Measurements from ENCODE around the gene NDUFV2.
"Not testable (repeated sequence)": the region's sequence is repeated elsewhere in the genome, so short reads cannot be mapped to it uniquely, and the experiment has no call there.

NDUFV2 gene

DNA sequence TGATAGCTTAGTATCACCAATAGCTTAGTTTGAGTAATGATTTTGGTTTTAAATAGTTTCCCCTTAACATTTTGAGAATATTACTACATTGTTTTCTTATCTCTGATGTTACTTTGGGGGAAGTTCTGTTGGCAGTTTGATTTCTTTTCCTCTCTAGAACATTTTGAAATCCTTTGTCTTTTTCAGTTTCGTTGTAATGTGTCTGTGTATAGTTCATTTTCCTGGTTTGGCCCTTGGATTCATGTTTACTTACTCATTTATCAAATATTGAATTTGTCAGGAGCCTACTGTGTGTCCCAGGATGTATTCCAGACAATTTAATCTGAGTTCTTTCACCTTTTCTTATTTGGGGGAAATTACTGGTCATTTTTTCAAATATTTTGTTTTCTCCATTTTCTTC, 50.8 kb downstream of the NDUFV2 start:
- DNase-seq (ENCODE audit: low read depth in 2 of 2): no peak

DNA sequence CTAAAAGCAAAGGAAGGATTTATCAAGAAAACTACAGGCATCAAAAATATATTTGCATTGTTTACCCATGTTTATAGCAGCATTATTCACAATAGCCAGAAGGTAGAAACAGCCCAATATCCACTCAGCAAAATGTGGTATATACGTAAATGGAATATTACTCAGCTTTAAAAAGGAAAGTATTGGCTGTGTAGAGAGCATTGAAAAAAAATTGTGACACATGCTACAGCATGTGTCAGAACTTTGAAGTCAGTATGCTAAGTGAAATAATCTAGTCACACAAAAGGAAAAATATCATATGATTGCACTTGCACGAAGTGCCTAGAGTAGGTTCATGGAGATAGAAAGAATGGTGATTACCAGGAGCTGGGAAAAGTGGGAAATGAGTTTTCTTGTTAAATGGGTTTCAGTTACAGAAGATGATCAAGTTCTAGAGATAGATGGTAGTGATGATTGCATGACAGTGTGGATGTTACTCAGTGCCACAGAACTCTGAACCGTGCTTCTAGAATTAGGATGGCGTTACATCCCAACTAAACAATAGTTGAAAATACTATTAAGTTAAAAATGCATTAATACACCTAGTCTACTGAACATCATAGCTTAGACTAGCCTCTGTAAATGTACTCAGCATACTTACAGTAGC, 54.2 kb downstream of the NDUFV2 start:
- no peak for DNase-seq (ENCODE audit: low read depth in 2 of 2)

DNA sequence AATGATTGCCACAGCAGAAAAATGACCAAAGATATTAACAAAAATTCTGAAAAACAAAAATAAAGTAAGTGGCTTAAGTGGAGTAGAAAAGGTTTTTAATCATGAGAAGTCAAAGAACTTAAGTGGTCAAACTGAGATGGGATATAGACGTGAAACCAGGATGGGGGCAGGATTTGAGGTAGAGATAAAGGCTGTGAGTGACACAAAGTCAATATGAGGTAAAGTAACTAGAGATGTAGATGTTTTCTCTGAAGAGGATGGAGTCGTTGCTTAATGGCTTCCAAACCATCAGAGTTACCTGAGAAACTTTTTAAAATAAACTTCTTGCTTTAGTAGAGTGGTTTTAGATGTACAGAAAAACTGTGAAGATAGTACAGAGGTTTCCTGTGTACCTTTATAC, 55.3 kb downstream of the NDUFV2 start:
- no peak for DNase-seq (ENCODE audit: low read depth in 2 of 2)

DNA sequence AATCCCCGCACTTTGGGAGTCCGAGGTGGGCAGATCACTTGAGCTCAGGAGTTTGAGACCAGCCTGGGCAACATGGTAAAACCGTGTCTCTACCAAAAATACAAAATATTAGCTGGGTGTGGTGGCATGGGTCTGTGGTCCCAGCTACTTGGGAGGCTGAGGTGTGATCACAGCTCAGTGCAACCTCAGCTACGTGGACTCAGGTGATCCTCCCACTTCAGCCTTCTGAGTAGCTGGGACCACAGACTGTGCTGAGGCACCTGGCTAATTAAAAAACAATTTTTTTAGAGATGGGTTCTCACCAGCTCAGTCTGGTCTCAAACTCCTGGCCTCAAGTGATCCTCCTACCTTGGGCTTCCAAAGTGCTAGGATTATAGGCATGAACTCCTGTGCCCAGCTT, 57.5 kb downstream of the NDUFV2 start:
- DNase-seq (ENCODE audit: low read depth in 2 of 2): no peak

DNA sequence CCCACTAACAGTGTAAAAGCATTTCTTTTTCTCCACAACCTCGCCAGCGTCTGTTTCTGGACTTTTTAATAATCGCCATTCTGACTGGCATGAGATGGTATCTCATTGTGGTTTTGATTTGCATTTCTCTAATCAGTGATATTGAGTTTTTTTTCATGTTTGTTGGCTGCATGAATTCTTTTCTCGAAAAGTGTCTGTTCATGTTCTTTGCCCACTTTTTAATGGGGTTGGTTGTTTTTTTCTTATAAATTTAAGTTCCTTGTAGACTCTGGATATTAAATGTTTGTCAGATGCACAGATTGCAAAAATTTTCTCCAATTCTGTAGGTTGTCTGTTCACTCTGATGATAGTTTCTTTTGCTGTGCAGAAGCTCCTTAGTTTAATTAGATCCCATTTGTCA, 60.2 kb downstream of the NDUFV2 start:
- not testable (repeated sequence) for DNase-seq (ENCODE audit: low read depth in 2 of 2)

DNA sequence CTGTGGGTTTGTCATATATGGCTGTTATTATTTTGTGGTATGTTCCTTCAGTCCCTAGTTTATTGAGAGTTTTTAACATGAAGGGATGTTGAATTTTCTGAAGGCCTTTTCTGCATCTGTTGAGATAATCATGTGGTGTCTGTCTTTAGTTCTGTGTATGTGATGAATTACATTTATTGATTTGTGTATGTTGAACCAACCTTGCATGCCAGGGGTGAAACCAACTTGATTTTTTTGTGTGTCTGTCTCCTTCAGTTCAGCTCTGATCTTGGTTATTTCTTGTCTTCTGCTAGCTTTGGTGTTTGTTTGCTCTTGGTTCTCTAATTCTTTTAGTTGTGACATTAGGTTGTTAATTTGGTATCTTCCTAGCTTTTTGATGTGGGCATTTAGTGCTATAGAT, 61.6 kb downstream of the NDUFV2 start:
- not testable (repeated sequence) for DNase-seq (ENCODE audit: low read depth in 2 of 2)

DNA sequence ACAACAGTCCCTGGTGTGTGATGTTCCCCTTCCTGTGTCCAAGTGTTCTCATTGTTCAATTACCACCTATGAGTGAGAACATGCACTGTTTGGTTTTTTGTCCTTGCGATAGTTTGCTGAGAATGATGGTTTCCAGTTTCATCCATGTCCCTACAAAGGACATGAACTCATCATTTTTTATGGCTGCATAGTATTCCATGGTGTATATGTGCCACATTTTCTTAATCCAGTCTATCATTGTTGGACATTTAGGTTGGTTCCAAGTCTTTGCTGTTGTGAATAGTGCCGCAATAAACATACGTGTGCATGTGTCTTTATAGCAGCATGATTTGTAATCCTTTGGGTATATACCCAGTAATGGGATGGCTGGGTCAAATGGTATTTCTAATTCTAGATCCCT, 63.4 kb downstream of the NDUFV2 start:
- DNase-seq (ENCODE audit: low read depth in 2 of 2): not testable (repeated sequence)

DNA sequence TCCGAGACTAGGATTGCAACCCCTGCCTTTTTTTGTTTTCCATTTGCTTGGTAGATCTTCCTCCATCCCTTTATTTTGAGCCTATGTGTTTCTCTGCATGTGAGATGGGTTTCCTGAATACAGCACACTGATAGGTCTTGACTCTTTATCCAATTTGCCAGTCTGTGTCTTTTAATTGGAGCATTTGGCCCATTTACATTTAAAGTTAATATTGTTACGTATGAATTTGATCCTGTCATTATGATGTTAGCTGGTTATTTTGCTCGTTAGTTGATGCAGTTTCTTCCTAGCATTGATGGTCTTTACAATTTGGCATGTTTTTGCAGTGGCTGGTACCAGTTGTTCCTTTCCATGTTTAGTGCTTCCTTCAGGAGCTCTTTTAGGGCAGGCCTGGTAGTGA, 67.0 kb downstream of the NDUFV2 start:
- DNase-seq (ENCODE audit: low read depth in 2 of 2): not testable (repeated sequence)

DNA sequence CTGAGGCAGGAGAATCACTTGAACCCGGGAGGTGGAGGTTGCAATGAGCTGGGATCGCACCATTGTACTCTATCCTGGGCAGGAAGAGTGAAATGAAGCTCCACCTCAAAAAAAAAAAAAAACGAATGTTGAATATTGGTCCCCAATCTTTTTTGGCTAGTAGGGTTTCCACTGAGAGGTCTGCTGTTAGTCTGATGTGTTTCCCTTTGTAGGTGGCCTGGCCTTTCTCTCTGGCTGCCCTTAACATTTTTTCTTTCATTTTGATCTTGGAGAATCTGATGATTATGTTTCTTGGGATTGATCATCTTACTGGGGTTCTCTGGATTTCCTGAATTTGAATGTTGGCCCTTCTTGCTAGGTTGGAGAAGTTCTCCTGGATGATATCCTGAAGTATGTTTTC, 69.4 kb downstream of the NDUFV2 start:
- DNase-seq (ENCODE audit: low read depth in 2 of 2): not testable (repeated sequence)

DNA sequence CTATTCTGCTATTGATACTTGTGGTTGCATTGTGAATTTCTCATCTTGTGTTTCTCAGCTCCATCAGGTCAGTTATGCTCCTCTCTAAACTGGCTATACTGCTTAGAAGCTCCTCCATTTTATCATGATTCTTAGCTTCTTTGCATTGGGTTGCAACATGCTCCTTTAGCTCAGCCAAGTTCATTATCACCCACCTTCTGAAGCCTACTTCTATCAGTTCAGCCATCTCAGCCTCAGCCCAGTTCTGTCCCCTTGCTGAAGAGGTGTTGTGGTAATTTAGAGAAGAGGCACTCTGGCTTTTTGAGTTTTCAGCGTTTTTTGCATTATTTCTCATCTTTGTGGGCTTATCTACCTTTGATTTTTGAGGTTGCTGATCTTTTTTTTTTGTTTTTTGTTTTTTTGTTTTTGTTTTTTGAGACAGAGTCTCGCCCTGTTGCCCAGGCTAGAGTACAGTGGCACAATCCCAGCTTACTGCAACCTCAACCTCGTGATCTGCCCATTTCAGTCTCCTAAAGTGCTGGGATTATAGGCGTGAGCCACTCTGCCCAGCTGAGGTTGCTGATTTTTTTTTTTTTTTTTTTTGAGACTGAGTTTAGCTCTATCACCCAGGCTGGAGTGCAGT, 70.1 kb downstream of the NDUFV2 start:
- DNase-seq (ENCODE audit: low read depth in 2 of 2): no peak

DNA sequence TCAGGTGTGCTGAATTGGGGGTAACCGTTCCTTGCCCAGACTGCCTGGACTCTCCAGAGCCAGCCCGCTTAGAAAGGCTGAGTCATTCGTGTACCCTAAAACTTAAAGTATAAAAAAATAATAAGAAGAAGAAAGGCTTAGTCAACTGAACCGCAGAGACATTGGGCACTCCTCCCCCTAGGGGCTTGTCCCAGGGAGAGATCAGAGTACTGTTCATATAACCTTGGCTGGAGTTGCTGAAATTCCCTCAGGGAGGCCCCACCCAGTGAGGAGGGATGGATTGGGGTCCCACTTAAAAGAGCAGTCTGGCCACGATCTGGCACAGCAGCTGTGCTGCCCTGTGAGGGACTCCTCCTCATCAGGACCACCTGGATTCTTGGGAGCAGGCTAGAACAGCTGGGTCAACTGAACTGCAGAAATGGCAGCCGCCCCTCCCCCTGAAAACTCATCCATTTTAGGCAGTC, 71.3 kb downstream of the NDUFV2 start:
- DNase-seq (ENCODE audit: low read depth in 2 of 2): no peak

DNA sequence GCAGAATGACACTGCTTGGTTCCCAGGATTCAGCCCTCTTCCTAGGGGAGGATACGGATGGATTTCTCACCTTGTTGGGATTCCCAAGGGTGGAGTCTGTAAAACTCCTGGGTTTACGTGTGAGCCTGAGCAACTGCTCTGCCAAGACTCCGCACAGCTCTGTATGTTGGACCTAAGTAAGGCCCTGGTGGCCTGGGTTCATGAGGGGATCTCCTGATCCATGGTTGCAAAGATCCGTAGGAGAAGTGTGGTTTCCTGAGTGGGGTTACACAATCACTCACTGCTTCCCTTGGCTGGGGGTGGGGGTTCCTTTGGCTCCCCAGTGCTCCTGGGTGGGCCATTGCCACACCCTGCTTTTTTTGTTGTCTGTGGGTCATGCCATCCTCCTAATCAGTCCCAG, 71.8 kb downstream of the NDUFV2 start:
- DNase-seq (ENCODE audit: low read depth in 2 of 2): no peak

DNA sequence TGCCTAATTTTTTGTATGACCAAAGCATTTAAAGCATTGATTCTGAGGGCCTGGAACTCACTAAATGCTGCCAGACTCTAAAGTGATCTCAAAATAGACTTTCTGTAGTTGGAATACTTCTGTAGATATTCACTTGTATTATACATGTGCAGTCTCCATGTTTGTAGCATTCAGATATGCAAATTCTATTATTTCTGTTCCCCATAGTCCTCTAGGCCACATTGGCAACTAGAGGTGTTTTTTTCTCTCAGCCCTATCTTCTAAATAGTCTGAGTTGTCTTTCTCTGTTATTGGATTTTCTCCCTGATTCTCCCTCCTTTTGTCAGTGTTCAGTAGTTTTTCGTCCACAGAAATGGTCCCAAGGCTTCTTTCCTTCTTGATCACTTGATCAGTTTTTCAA, 72.6 kb downstream of the NDUFV2 start:
- DNase-seq (ENCODE audit: low read depth in 2 of 2): no peak

DNA sequence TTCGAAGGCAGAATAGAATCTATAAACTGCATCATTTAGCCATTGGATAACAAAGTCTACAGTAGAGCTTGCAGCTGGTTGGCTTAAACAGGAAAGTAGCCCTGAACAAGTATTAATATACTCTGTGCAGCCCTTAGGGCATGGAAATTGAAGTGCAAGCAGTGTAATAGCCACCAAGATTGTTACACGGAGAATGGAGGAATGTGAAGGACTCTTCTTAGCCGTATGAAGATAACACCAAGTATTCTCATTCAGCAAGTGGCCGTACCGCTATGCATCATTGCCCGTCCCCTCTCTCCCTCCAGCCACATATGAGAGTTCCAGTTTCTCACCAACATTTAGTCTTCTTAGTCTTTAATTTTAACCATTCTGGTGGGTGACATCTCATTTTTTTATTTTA, 74.5 kb downstream of the NDUFV2 start:
- no peak for DNase-seq (ENCODE audit: low read depth in 2 of 2)

DNA sequence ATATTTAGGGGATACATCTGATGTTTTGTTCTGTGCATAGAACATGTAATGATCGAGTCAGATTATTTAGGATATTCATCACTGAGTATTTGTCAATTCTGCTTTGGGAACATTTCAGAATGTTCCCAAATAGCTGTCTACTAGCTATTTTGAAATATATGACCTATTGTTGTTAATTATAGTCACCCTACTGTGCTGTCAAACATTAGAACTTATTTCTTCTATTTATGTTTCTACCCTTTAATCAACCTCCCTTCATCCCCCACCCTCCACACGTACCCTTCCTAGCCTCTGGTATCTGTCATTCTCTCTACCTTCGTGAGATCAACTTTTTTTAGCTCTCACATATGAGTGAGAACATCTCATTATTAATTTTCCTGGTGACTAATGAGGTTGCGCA, 75.0 kb downstream of the NDUFV2 start:
- no peak for DNase-seq (ENCODE audit: low read depth in 2 of 2)

DNA sequence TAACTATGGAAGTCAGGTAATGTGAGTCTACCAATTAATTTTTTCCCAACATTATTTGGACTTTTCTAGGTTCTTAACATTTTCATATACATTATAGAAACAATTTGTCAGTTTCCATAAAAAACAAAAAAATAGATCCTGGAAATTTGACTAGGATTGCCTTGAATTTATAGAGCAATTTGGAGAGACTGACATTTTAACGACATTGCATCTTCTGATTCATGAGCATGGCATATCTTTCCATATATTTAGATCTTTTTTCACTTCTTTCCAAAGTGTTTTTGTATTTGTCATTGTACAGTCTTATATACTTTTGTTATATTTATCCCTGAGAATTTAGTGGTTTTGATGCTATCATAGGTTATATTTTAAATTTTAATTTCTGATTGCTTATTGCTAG, 76.1 kb downstream of the NDUFV2 start:
- DNase-seq (ENCODE audit: low read depth in 2 of 2): no peak

DNA sequence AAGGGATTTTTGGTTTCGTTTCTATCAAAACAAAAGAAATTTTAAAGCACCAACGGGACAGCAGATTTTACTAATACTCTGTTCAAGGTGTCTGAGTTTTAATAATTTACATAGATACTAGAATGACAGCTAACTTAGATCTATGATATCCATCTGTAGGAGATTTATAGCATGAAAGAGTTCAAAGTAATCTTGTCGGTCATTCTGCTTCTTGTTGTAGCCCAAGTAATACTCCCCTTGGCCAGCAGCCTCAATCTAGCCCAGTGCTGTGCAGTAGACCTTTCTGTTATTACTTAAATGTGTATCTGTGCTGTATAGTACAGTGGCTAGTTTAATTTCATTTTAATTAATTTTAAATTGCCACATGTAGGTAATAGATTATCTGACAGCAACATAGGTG, 78.8 kb downstream of the NDUFV2 start:
- DNase-seq (ENCODE audit: low read depth in 2 of 2): no peak

DNA sequence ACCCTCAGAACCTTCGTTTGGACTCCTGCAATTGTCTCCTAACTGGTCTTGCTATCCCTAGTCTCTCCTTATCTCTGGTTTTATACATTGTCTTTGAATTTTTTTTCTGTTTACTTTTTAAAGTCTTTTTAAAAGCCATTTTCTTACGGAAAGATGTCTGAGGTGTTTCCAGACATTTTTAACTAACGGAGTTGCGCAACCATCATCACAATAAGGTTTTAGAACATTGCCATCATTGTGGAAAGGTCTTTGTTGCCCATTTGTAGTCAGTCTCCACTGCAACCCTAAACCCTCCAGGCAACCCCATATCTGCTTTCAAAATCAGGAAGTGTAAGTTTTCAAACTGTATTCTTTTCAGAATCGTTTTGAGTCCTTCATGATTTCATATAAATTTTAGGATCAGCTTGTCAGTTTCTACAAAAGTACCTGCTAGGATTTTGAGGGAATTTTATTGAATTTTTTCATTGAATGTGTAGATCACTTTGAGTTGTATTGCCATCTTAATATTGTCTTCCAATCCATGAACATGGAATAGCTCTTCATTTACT, 80.4 kb downstream of the NDUFV2 start:
- no peak for DNase-seq (ENCODE audit: low read depth in 2 of 2)

All from stimulated activated CD8-positive, alpha-beta memory T cell treated with anti-CD3 and anti-CD28 coated beads, Interleukin-2, amount 100 ng/mL, for 1 hour (primary cell).